ENCODE measurements around the gene BABAM2. TPM values are rescaled to one million over a fixed set of nuclear protein-coding genes. Genes with fewer than 3 reads are reported as not detected.
"Not testable (repeated sequence)": the region's sequence is repeated elsewhere in the genome, so short reads cannot be mapped to it uniquely, and the experiment has no call there.

BABAM2 gene
- total RNA-seq, 1 donor = 38.4 TPM

DNA sequence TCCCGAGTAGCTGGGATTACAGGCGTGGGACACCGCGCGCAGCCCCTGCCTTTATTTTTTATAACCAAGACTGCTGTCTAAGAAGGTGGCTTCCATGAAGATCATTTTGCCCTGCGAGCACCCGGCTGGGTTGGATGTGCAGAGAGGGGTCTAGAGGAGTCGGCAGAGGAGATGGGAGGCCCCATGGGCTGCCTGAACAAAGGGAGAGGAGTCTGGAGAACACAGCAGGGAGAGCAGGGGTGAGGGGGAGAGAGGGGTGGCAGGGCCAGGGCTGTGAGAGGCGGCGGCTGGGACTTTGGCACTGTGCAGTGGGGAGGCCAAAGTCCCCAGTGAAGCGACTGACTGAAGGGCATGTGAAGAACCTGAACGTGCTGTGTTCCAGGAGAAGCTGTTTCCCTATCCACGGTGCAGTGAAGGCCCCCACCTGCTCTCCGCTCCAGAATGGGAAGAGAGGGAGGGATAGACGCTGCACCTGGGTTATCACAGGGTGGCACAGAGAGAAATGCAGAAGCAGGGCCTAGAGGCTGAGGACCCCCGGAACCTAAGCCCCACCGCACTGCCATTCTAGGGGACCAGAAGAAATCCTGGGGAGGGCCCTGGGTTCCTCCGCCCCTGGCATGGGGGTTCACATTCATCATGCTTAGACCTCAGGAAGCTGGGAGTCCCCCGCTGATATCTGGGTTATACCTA, 477.3 kb downstream of the BABAM2 start:
- no peak overlapping the region for H3K4me3 ChIP-seq (ENCODE audit: low read length)
- no peaks in the 10 kb centered on the region for H3K9me3 ChIP-seq (ENCODE audit: low read depth, low read length)
- H3K27me3 ChIP-seq (ENCODE audit: insufficient read depth, low read length) = no peaks in the 10 kb centered on the region
- peaks cover 38% of the 10 kb centered on the region for H3K4me1 ChIP-seq (ENCODE audit: insufficient read depth, low read length)

DNA sequence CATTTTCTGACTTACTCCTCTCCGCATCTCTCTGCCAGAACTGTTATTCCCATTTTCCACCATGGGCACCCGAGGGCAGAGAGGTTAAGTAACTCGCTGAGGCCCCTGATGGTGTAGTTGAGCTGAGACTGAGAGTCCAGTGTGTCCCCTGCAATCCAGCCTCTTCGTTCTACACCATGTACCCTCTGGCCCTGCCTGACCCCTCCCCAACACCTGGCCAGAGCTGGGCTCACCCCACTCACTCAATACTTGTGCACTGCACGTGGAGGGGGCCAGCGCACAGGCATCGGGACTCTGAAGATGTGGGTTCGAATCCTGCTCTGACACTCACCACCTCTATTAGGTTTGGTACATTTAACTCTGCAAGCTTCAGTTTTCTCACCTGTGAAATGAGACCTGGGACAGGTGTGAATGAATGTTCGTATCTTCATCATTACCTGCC, 477.8 kb downstream of the BABAM2 start:
- Histone ChIP-seq H3K4me1 (ENCODE audit: insufficient read depth, low read length) (peaks cover 38% of the 10 kb centered on the region), H3K27me3 (ENCODE audit: insufficient read depth, low read length) (no peaks in the 10 kb centered on the region)

DNA sequence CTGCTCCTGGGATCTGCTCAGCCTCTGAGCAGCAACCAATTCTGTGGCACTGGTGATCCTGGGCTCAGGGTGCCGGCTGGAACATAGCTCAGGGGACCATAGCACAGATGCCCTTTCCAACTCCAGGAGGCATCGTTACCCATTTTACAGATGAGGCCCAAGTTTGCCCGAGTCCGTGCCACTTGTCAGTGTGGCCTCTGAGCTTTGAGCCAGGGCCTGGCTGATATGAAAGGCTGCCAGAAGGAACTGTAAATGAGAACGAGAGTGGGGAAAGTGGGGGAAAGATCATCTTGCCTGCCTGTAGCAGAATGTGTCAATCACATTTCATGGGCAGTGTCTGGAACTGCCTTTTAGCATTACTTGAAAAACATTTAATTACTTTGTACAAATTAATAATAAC, 478.8 kb downstream of the BABAM2 start:
- Histone ChIP-seq H3K4me3 (ENCODE audit: low read length) (no peak overlapping the region), H3K4me1 (ENCODE audit: insufficient read depth, low read length) (peaks cover 34% of the 10 kb centered on the region), H3K9me3 (ENCODE audit: low read depth, low read length) (no peaks in the 10 kb centered on the region), H3K27me3 (ENCODE audit: insufficient read depth, low read length) (no peaks in the 10 kb centered on the region)

More for the DNA sequence above, 477.8 kb downstream of the BABAM2 start:
- H3K9me3 ChIP-seq (ENCODE audit: low read depth, low read length) = no peaks in the 10 kb centered on the region
- no peak overlapping the region for H3K4me3 ChIP-seq (ENCODE audit: low read length)

DNA sequence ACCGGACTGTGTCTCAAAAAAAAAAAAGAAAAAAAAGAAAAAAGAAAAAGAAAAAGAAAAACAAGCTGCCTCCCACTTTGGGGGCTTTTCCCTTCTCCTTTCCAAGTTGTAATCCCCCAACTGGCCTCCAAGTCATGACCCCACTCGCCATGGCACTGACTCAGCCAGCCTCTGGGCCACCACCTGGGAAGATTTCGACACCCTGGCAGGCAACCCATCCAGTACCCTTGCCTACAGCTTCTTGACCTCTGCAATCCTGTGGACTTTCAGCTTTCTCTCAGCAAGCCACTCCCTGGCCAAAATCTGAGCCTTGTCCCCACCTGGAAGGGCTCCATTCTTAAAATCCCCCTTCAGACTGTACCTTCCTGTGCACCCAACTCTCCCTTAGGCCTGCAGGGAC, 479.8 kb downstream of the BABAM2 start:
- H3K9me3 ChIP-seq (ENCODE audit: low read depth, low read length) = no peaks in the 10 kb centered on the region
- H3K4me3 ChIP-seq (ENCODE audit: low read length) = no peak overlapping the region
- H3K4me1 ChIP-seq (ENCODE audit: insufficient read depth, low read length) = peaks cover 24% of the 10 kb centered on the region
- H3K27me3 ChIP-seq (ENCODE audit: insufficient read depth, low read length) = no peaks in the 10 kb centered on the region

DNA sequence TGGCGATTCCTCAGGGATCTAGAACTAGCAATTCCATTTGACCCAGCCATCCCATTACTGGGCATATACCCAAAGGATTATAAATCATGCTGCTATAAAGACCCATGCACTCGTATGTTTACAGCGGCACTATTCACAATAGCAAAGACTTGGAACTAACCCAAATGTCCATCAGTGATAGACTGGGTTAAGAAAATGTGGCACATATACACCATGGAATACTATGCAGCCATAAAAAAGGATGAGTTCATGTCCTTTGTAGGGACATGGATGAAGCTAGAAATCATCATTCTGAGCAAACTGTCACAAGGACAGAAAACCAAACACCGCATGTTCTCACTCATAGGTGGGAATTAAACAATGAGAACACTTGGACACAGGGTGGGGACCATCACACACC, 481.2 kb downstream of the BABAM2 start:
- not testable (repeated sequence) for H3K9me3 ChIP-seq (ENCODE audit: low read depth, low read length); H3K4me3 ChIP-seq (ENCODE audit: low read length); H3K27me3 ChIP-seq (ENCODE audit: insufficient read depth, low read length)
- H3K4me1 ChIP-seq (ENCODE audit: insufficient read depth, low read length) = peaks cover 10% of the 10 kb centered on the region

DNA sequence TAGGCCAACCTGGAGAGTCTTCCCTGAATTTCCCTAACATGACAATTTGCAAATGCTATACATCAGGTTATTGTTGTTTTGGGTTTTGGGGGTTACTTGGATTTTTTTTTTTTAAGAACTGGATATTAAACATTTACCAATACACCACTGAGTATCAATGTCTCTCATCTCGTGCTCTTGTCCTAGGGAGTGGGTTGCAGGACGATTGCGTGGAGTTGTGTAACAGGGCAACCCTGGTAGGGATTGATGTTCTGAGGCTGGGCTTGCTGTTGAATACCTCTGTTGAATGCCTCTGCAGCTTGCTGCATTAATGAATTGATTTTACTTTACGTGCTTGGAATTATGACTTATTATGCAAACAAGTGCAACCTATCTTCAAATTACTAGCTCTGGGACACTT, 483.3 kb downstream of the BABAM2 start:
- H3K27me3 ChIP-seq (ENCODE audit: insufficient read depth, low read length) = no peaks in the 10 kb centered on the region
- H3K4me3 ChIP-seq (ENCODE audit: low read length) = no peak overlapping the region
- H3K4me1 ChIP-seq (ENCODE audit: insufficient read depth, low read length) = peaks cover 14% of the 10 kb centered on the region
- no peaks in the 10 kb centered on the region for H3K9me3 ChIP-seq (ENCODE audit: low read depth, low read length)

DNA sequence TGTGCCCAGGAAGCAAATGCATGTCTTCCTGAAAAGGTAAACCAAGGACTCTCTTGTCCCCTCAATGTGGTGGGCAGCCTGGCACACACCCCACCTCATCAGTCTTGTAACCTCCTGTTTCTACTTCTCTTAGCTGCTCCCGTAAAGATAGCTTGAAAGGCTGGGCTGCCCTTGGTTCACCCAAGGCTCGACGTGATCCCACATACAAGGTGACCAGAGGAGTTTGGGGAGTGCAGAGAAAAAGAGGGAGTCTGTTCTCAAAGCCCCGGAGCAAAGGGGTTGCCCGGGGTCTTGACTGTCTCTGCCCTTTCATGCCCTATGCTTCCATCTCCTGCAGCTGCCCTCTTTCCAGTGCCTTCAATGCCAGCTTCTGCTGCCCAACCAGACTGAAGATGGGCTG, 483.8 kb downstream of the BABAM2 start:
- no peaks in the 10 kb centered on the region for H3K9me3 ChIP-seq (ENCODE audit: low read depth, low read length)
- no peaks in the 10 kb centered on the region for H3K27me3 ChIP-seq (ENCODE audit: insufficient read depth, low read length)
- H3K4me1 ChIP-seq (ENCODE audit: insufficient read depth, low read length) = peaks cover 19% of the 10 kb centered on the region
- H3K4me3 ChIP-seq (ENCODE audit: low read length) = no peak overlapping the region

DNA sequence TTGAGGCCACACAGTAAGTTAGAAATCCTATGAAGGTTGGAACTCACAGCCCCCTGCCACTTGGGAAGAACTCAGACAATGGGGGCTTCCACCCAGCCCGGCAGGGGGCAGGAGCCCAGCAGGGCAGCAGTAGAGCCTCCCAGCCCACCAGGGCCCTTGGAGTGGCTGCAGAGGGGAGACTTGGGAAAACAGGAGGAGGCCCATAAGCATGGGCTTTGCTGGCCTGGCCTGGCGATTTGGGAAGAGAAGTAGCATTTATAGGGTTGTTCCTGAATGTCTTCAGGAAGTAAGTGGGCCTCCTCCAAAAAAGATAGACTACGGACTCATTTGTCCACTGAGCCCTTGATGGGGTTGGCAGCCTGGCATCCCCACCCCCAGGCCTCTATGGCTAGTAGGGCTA, 484.7 kb downstream of the BABAM2 start:
- Histone ChIP-seq H3K27me3 (ENCODE audit: insufficient read depth, low read length) (no peaks in the 10 kb centered on the region), H3K4me3 (ENCODE audit: low read length) (no peak overlapping the region), H3K9me3 (ENCODE audit: low read depth, low read length) (no peaks in the 10 kb centered on the region), H3K4me1 (ENCODE audit: insufficient read depth, low read length) (peaks cover 28% of the 10 kb centered on the region)

DNA sequence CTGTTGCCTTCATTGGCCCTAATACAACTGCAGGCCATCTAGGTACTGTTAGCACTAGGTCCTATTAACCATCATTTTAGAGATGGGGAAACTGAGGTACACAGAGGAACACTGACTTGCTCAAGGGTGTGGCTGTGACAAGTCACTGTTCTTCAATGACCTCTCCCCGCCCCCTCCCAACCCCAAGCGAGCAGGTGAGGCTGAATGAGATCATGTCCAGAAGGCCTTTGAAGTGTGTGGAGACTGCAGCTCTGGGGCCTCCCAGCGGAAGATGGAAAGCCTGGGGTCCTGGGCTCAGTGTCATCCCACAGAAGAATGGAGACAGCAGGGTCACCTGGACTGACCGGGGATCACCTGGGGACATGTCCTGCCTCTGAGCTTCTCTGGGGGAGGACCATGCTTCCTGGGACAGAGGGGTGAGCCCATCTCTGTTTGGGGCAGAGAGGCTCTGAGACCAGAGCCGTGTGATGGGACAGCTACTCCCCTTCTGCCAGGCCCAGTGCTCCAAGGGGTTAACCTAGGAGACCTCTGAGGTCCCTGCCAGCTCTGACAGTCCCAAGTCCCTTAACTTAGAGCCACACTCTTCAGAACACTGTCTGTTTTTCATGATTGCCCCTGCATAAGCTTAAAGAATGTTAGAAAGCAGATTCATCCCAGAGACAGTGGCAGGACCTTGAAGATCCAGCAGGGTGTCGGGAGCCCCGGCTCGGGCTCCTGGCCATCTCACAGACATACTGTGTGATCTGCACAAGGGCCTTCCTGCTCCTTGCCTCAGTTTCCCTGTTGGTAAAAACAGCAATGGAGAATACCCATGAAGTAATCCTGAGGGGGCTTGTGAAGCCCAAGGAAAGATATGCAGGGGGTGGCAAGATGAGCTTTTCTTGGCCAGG, 485.5 kb downstream of the BABAM2 start:
- H3K27me3 ChIP-seq (ENCODE audit: insufficient read depth, low read length) = no peaks in the 10 kb centered on the region
- H3K4me1 ChIP-seq (ENCODE audit: insufficient read depth, low read length) = peaks cover 28% of the 10 kb centered on the region
- H3K9me3 ChIP-seq (ENCODE audit: low read depth, low read length) = no peaks in the 10 kb centered on the region
- no peak overlapping the region for H3K4me3 ChIP-seq (ENCODE audit: low read length)

DNA sequence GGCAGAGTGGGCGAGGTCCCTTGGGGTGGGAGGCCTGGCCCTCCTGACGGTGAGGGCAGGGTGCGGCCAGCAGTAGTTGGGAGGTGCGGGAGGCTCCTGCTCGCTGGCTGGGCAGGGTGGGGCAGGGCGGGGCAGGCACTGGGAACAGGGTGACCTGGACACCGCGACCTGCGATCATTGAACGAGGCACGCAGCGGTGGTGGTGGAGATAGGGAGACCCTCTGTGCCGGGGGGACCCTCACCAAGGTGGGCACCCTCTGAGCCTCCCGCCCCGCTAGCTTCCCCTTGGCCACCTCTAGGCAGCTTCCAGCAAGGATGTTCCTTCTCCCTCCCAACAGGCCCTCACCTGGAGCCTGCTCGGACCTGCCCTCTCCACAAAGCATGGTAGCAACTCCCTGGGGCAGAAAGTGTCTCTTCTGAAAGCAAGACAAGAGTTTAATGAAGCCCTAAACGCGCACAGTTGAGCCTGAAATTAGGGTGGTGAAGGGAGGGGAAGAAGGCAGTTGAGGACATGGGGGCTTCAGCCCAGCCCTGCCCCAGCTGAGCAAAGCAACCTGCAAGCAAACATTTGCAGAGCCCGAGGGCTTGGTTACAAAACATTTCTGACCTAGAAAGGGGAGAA, 486.8 kb downstream of the BABAM2 start:
- Histone ChIP-seq H3K9me3 (ENCODE audit: low read depth, low read length) (no peaks in the 10 kb centered on the region), H3K27me3 (ENCODE audit: insufficient read depth, low read length) (no peaks in the 10 kb centered on the region)

DNA sequence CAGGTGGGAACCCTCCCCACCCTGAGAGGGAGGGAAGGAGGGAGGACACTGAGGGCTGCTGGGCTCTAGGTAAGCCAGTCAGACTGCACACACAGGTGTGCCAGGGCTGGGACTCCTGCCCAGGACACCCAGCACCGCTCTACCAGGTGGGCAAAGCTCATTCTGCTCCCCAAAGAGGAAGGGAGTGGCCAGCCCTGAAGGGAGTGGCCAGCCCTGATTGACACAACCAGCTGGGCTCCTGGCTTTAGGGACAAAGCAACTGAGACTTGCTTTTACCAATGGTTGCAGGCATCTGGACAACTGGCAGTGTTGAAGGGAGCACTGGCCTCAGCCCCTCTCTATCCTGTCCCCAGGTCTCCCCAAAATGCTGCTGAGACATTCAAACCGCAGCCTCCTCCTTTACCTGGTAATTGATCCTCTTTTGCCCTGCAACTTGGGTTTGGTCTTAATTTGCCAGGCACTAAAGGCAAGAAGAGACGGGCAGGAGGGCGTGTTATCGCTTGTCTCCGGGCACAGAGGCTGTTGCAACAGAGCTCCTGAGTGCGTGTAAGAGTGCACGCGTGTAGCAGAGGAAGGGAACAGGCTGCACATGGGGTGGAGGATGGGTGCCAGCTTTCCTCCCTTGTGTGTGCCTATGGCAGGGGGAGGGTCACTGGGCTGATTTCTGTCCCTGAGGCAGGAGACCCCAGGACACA, 487.6 kb downstream of the BABAM2 start:
- H3K4me1 ChIP-seq (ENCODE audit: insufficient read depth, low read length) = peaks cover 41% of the 10 kb centered on the region
- H3K27me3 ChIP-seq (ENCODE audit: insufficient read depth, low read length) = no peaks in the 10 kb centered on the region
- no peaks in the 10 kb centered on the region for H3K9me3 ChIP-seq (ENCODE audit: low read depth, low read length)
- H3K4me3 ChIP-seq (ENCODE audit: low read length) = no peak overlapping the region

More for the DNA sequence above, 486.8 kb downstream of the BABAM2 start:
- Histone ChIP-seq H3K4me3 (ENCODE audit: low read length) (no peak overlapping the region), H3K4me1 (ENCODE audit: insufficient read depth, low read length) (peaks cover 39% of the 10 kb centered on the region)

DNA sequence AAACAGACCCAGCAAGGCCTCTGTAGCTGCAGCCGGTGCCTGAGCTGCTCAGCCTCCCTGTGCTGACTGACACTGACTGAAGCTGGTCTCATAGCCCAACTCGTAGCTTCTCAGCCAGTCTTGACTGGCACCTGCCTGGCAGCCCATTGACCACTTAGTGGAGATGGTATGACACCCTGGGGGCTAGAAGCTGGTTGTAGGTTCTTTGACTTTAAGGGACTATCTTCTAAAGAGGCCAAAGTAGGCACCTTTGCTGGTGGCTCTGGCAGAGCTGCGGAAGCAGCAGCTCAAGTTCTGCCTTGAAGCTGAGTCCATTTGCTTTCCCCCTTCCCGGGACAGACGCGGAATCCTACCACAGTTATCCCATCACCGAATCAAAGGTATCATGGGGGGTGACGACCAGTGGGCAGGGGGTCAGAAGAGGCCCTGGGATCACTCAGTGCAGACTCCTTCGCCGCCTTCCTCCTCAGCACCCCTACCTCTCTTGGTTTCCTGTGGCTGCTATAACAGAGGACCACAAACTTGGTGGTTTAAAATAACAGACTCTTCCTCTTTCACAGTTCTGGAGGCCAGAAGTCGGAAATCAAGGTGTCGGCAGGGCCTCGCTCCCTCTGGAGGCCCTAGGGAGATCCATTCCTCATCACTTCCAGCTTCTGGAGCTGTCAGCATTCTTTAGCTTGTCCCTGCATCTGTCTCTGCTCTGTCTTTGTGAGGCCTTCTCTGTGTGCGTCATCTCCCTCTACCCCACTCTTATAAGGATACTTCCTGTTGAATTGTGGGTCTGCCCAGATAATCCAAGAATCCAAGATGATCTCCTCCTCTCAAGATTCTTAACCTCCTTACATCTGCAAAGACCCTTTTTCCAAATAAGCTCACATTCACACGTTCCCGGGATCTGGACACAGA, 488.4 kb downstream of the BABAM2 start:
- Histone ChIP-seq H3K4me3 (ENCODE audit: low read length) (no peak overlapping the region), H3K27me3 (ENCODE audit: insufficient read depth, low read length) (no peaks in the 10 kb centered on the region), H3K4me1 (ENCODE audit: insufficient read depth, low read length) (peaks cover 41% of the 10 kb centered on the region), H3K9me3 (ENCODE audit: low read depth, low read length) (no peaks in the 10 kb centered on the region)

DNA sequence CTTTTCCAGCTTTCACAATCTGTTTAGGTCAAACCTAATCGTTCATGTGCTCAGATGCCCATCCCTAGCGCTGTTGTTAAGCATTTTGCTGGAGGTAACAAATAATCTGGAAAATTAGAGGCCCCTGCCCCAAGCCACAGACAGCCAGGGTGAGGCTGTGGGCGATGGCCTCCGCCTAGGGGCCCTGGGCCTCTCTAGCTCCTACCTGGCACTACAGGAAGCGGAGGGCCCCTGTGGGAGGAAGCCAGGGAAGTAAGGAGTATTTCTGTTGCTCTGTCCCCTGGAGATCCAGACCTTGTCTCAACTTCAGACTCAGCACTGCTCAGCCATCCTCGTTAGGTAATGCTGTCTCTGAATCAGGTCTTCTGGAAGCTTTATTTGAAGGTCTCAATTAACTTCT, 489.7 kb downstream of the BABAM2 start:
- no peak overlapping the region for H3K4me3 ChIP-seq (ENCODE audit: low read length)
- H3K4me1 ChIP-seq (ENCODE audit: insufficient read depth, low read length) = peaks cover 41% of the 10 kb centered on the region
- no peaks in the 10 kb centered on the region for H3K9me3 ChIP-seq (ENCODE audit: low read depth, low read length)
- no peaks in the 10 kb centered on the region for H3K27me3 ChIP-seq (ENCODE audit: insufficient read depth, low read length)

Data from mononuclear cell (primary cell).